ENCODE results near the gene LRRC36. TPM values are rescaled to one million over a fixed set of nuclear protein-coding genes. Genes with fewer than 3 reads are reported as not detected.

The LRRC36 gene
- polyA plus RNA-seq, 4 donors, result 3.5 to 4.6 (median 3.9) TPM

- no peak for DNase-seq (ENCODE audit: low read depth in 4 of 4, low spot score in 3 of 4)
Observed at GRCh38 chr16:67388591-67388990, 62.0 kb downstream of the LRRC36 start.

- no peak for DNase-seq (ENCODE audit: low read depth in 4 of 4, low spot score in 3 of 4)
Observed at GRCh38 chr16:67389911-67390815, 63.5 kb downstream of the LRRC36 start.

- no peak for DNase-seq (ENCODE audit: low read depth in 4 of 4, low spot score in 3 of 4)
Observed at GRCh38 chr16:67390816-67391423, 64.3 kb downstream of the LRRC36 start.

DNA sequence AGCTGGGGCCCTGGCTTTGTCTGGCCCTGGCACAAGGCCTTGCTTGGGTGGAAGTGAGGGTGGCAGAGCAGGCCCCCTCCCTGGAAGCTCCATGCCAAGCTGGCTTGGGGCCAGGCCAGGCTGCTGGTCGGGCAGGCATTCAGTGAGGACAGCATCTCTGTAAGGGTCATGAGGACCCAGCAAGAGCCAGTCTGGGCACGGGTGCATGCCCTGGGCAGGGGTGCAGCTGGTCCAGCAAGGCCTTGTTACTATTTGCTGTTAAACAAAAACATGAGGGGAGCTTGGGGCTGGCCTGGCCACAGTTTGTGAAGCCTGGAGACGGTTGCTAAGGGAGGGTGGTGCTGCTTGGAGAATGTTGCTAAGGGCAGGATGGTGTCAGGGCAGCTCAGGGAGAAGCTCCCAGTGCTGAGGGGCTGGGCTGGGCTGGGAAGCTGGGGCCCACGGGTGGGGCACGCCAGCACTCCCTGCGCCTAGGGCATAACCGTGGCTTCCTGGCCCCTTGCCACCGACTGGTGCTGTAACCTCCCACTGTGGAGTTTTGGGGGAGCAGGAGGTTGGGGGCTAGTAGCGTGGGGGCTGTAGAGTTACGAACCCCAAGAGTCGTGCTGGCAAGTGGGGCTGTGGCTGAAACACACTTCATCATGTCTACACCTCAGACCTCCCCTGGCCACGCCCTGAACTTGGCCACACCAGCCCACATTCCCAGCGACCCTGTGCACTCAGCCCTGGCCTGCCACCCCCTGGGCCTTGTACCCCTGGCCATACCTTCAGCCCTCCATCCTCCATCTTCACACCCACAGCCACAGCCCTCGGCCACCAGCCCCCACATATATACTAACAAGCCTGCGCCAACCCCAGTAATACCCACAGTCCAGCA lies 65.0 kb downstream of the LRRC36 start:
- no peak for DNase-seq (ENCODE audit: low read depth in 4 of 4, low spot score in 3 of 4)

GRCh38 chr16:67392301-67393059 lies 65.9 kb downstream of the LRRC36 start:
- no peak for DNase-seq (ENCODE audit: low read depth in 4 of 4, low spot score in 3 of 4)

- DNase-seq (ENCODE audit: low read depth in 4 of 4, low spot score in 3 of 4), result peak in 2 of 4 donors; percentile 76 to 84
Observed at GRCh38 chr16:67393111-67393787, 66.6 kb downstream of the LRRC36 start, which contains the start of gene TPPP3. TPPP3 (minus strand) TSS chr16:67393498; CDS start chr16:67391111, 2,387 bp downstream.

GRCh38 chr16:67393788-67394154 lies 67.2 kb downstream of the LRRC36 start:
- DNase-seq (ENCODE audit: low read depth in 4 of 4, low spot score in 3 of 4), result no peak

GRCh38 chr16:67394155-67395104 lies 67.8 kb downstream of the LRRC36 start:
- DNase-seq (ENCODE audit: low read depth in 4 of 4, low spot score in 3 of 4), result no peak

GRCh38 chr16:67395105-67395457 lies 68.5 kb downstream of the LRRC36 start:
- no peak for DNase-seq (ENCODE audit: low read depth in 4 of 4, low spot score in 3 of 4)

DNA sequence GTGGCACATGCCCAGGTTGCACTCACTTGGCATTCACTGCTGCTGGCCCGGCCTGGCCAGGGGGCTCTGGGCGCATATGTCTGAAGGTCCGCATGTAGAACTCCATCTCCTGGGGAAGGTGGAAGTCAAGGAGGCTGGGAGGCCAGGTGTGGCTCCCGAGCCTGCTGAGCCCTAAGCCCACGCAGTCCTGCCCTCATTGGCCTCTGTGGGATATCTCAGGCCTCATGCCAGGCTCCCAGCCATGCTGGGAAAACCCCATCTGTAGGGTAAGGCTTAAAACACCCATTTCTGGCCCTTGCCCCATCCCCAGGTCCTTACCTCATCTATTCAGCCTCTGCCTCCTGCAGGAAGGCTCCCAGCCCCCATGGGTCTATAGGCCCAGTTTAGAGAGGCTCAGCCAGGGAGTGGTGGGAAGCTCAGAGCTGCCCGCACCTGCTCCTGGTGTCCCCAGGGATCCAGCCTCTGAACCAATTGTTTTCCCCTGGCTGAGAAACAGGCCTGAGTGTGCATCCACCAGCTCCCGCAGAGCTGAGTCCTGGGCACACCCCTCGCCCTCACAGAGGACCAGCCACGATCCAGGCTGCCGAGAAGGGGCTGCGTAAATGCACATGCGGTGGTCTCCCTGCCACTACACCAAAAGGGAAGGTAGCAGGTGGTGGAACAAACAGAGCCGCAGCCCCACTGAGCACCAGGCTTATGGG lies 69.0 kb downstream of the LRRC36 start:
- DNase-seq (ENCODE audit: low read depth in 4 of 4, low spot score in 3 of 4), result no peak

DNA sequence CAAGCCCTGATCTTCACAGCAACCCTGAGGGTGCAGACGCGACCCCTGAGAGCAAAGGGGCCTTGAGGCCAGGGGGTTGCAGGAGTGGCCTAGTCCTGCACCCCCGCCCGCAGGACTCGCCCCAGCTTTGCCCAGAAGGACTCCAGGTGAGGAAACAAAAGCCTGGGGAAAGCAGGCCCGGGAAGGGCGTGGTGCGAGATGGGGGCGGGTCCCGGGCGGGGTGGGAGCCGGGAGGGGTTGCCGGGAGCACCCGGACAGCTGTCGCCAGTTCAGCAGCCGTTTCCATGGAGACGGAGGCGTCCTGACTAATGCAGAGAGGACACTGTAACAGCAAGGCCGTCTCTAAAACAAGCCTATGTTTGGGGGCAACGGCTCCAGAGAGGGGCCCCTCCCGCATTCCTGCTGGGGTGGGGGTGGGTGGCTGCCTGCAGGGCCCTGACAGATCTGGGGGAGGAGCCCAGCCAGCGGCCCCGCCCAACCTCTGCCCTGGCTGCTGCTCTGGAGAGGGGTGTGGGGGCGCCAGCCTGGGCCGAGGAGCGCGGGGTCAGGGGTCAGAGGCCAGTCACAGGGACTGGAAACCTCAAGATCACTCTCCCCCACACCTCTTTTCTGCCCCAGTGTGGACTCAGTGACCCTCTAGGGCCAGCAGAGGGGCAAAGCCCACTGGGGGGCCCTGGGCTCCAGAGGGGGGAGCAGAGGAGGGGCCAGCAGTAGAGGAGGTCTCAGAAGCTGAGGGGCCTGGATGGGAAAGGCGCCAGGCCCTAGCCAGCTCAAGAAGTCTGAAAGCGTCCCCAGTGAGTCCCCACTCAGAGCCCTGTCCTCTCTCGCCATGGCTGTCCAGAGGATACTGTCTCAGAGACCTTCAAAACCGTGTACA lies 69.8 kb downstream of the LRRC36 start:
- DNase-seq (ENCODE audit: low read depth in 4 of 4, low spot score in 3 of 4), result peak in 2 of 4 donors; percentile 77 to 82

- DNase-seq (ENCODE audit: low read depth in 4 of 4, low spot score in 3 of 4), result no peak
Observed at GRCh38 chr16:67397036-67397801, 70.6 kb downstream of the LRRC36 start.

GRCh38 chr16:67397812-67398545 lies 71.4 kb downstream of the LRRC36 start:
- no peak for DNase-seq (ENCODE audit: low read depth in 4 of 4, low spot score in 3 of 4)

- DNase-seq (ENCODE audit: low read depth in 4 of 4, low spot score in 3 of 4), result no peak
Observed at GRCh38 chr16:67398546-67399217, 72.1 kb downstream of the LRRC36 start.

DNA sequence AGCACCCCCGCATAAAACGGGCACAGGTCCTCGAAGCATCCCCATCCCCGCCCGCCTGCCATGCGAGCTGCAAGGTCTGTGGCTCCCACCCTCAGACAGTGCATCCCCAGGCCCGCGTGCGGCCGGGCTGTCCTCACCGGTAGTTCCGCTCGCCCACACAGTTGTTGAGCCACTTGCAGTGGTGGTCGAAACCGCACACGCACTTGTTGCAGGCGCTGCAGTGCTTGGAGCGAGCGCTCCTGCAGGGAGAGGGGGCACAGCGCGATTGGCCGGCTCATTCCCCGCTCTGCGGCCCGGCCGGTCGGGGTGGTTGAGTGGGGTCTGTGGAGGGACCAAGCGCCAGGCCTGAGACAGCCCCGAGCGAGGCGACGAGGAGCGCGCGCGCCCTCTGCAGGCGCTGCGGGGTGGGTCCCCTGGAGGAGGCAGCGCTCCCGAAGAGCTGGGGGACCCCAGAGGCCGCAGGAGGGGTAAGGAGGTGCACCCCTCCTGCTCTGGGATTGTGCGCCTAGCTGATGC lies 72.7 kb downstream of the LRRC36 start:
- DNase-seq (ENCODE audit: low read depth in 4 of 4, low spot score in 3 of 4), result no peak
